K562 (cell line): ENCODE measurements around the gene ABT1. TPM values are rescaled to one million over a fixed set of nuclear protein-coding genes. Genes with fewer than 3 reads are reported as not detected.
A peak's percentile ranks its signal among the peaks of the same experiment; 100 is the strongest.

Source experiments
- DDX20 ChIP-seq: fragments of 450-650 bp; IDR thresholded peaks from 2 replicates; pipeline ENCODE4 v1.6.1; 2016; ENCODE audit warnings: missing genetic modification characterization, low read depth, mild to moderate bottlenecking, missing compliant biosample characterization, moderate library complexity
- NFE2L1 ChIP-seq: fragments of 450-650 bp; IDR thresholded peaks from 2 replicates; pipeline ENCODE4 v1.6.1; 2016; ENCODE audit warnings: missing genetic modification characterization, low read depth, mild to moderate bottlenecking, missing compliant biosample characterization, moderate library complexity, borderline replicate concordance
- NFRKB ChIP-seq: fragments of 450-650 bp; IDR thresholded peaks from 2 replicates; pipeline ENCODE4 v1.6.1; 2016; ENCODE audit warnings: low read depth
- SIN3B ChIP-seq: fragments of 450-650 bp; IDR thresholded peaks from 2 replicates; pipeline ENCODE4 v1.6.1; 2017; ENCODE audit warnings: low read depth, mild to moderate bottlenecking, moderate library complexity
- TSC22D4 ChIP-seq: fragments of 450-650 bp; IDR thresholded peaks from 2 replicates; pipeline ENCODE4 v1.6.1; 2016; ENCODE audit warnings: missing genetic modification characterization, missing biosample characterization, control low read depth
- ZNF347 ChIP-seq: fragments of 450-650 bp; formaldehyde crosslinking; IDR thresholded peaks from 2 replicates; pipeline ENCODE4 v1.4.0; 2020; ENCODE audit warnings: low read depth, mild to moderate bottlenecking, moderate library complexity
- ZNF764 ChIP-seq: fragments of 250-450 bp; sonication (Bioruptor Pico); IDR thresholded peaks from 2 replicates; pipeline ENCODE4 v1.4.0; 2020; ENCODE audit warnings: low read depth, mild to moderate bottlenecking, moderate library complexity
- polyA plus RNA-seq, 8 experiments: library from polyadenylated mRNA; depleted of rRNA in 4 of 8; stranded (reverse) in 5 of 8; unstranded in 3 of 8; fragments of >200 nt; fragmentation: Nextera tagmentation in 2 of 8; fragmentation: Illumina TruSeq in 1 of 8; extraction: Ambion mirVana in 2 of 8; extraction: Trizol in 1 of 8; gene quantifications; 2 replicates each; pipeline versions ENCODE4 v1.2.1 to v1.2.3, GENCODE V29; 2011 to 2014; ENCODE audit warnings: inconsistent platforms in 1 of 8, missing spikeins in 1 of 8
- total RNA-seq, 7 experiments: library from RNA; depleted of rRNA in 6 of 7; stranded (reverse); fragments of >200 nt in 6 of 7; fragmentation: Illumina TruSeq in 2 of 7; extraction: Trizol in 2 of 7; gene quantifications; 2 replicates each; pipeline versions ENCODE4 v1.2.1 to v1.2.3, GENCODE V29; 2011 to 2021; ENCODE audit warnings: low replicate concordance in 1 of 7
- TF ChIP-seq, protein P1 (sequence below), 3 experiments: IDR thresholded peaks in 2 of 3; conservative IDR thresholded peaks in 1 of 3; 2 replicates each; pipeline ENCODE4 v1.5.1; 2011 to 2012; ENCODE audit warnings: low read length in 3 of 3, mild to moderate bottlenecking in 3 of 3, control low read depth in 2 of 3, improper control_type of control experiment in 1 of 3, inconsistent platforms in 1 of 3, low read depth in 1 of 3, mixed read lengths in 1 of 3, moderate library complexity in 1 of 3; ENCODE audit not compliant: insufficient read depth in 2 of 3
- TF ChIP-seq, protein P2 (sequence below): sonication (generic); formaldehyde crosslinking; IDR thresholded peaks from 2 replicates; pipeline ENCODE4 v1.8.0; 2022; ENCODE audit warnings: mild to moderate bottlenecking, missing genetic modification reagents
- TF ChIP-seq, protein P3 (sequence below): fragments of 200-800 bp; sonication (Bioruptor generic); IDR thresholded peaks from 2 replicates; pipeline ENCODE4 v1.6.1; 2016; ENCODE audit warnings: missing genetic modification characterization, missing compliant biosample characterization
- TF ChIP-seq, protein P4 (sequence below), 2 experiments: fragments of 450-650 bp in 1 of 2; sonication (generic) in 1 of 2; formaldehyde crosslinking in 1 of 2; IDR thresholded peaks in 1 of 2; conservative IDR thresholded peaks in 1 of 2; 2 replicates each; pipeline versions ENCODE4 v1.6.1 to v1.8.1; 2016 to 2023; ENCODE audit warnings: mild to moderate bottlenecking in 2 of 2, moderate library complexity in 2 of 2, inconsistent platforms in 1 of 2, missing genetic modification reagents in 1 of 2

Gene ABT1
- total and polyA plus RNA-seq, 9 of the 15 experiments (the other 6 are each of a cell fraction or from before 2014, with no cell fraction given): 8.8 to 52.7 (median 40.7) TPM

DNA sequence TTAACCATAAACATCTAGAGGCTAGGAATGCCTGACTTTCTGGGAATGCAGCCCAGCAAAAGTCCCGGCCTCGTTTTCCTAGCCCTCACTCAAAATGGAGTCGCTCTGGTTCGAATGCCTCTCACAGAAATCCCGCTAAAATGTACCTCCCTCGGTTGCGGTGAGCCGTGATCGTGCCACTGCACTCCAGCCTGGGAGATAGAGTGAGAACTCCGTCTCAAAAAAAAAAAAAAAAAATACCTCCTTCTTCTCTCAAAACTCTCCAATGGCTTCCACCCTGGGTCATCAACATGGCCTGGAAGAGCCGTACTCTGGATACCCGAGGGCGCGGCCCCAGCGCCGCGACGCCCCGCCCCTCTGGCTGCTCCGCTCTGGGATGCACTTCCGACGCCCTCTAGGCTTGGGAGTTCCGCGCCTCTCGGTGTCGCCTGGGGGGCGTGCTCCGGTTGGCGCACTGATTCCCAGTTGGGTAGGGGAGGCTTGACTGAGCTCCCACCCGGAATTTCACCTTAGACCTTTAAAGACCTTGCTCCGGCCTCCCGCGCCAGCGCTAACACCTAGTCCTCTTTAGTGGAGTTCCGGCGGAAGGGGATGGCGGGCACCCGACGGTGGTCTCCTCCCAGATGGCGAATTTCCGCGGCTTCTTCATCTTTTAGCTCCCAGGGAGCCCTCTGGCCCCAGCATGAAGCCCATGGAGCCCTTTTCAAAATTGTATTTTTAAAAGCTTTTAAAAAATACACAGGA lies 46.3 kb upstream of the ABT1 start (continued):
- TF ChIP-seq ZNF347 (CRISPR knock-in tag) (no peak), NFE2L1 (tag) (peak; percentile 49), SIN3B (no peak), DDX20 (tag) (peak; percentile 89), TSC22D4 (no peak), ZNF764 (no peak), NFRKB (no peak)
- TF ChIP-seq, protein P1, sequence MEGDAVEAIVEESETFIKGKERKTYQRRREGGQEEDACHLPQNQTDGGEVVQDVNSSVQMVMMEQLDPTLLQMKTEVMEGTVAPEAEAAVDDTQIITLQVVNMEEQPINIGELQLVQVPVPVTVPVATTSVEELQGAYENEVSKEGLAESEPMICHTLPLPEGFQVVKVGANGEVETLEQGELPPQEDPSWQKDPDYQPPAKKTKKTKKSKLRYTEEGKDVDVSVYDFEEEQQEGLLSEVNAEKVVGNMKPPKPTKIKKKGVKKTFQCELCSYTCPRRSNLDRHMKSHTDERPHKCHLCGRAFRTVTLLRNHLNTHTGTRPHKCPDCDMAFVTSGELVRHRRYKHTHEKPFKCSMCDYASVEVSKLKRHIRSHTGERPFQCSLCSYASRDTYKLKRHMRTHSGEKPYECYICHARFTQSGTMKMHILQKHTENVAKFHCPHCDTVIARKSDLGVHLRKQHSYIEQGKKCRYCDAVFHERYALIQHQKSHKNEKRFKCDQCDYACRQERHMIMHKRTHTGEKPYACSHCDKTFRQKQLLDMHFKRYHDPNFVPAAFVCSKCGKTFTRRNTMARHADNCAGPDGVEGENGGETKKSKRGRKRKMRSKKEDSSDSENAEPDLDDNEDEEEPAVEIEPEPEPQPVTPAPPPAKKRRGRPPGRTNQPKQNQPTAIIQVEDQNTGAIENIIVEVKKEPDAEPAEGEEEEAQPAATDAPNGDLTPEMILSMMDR (IDR thresholded peaks at IDR 0.05 in 2 of 3, conservative IDR thresholded peaks at IDR 0.05 in 1 of 3; ENCODE audit: insufficient read depth in 2 of 3, low read depth in 1 of 3, low read length in 3 of 3): no peak
- TF ChIP-seq, protein P2, sequence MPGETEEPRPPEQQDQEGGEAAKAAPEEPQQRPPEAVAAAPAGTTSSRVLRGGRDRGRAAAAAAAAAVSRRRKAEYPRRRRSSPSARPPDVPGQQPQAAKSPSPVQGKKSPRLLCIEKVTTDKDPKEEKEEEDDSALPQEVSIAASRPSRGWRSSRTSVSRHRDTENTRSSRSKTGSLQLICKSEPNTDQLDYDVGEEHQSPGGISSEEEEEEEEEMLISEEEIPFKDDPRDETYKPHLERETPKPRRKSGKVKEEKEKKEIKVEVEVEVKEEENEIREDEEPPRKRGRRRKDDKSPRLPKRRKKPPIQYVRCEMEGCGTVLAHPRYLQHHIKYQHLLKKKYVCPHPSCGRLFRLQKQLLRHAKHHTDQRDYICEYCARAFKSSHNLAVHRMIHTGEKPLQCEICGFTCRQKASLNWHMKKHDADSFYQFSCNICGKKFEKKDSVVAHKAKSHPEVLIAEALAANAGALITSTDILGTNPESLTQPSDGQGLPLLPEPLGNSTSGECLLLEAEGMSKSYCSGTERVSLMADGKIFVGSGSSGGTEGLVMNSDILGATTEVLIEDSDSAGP (CRISPR knock-in tag): no peak
- TF ChIP-seq, protein P3, sequence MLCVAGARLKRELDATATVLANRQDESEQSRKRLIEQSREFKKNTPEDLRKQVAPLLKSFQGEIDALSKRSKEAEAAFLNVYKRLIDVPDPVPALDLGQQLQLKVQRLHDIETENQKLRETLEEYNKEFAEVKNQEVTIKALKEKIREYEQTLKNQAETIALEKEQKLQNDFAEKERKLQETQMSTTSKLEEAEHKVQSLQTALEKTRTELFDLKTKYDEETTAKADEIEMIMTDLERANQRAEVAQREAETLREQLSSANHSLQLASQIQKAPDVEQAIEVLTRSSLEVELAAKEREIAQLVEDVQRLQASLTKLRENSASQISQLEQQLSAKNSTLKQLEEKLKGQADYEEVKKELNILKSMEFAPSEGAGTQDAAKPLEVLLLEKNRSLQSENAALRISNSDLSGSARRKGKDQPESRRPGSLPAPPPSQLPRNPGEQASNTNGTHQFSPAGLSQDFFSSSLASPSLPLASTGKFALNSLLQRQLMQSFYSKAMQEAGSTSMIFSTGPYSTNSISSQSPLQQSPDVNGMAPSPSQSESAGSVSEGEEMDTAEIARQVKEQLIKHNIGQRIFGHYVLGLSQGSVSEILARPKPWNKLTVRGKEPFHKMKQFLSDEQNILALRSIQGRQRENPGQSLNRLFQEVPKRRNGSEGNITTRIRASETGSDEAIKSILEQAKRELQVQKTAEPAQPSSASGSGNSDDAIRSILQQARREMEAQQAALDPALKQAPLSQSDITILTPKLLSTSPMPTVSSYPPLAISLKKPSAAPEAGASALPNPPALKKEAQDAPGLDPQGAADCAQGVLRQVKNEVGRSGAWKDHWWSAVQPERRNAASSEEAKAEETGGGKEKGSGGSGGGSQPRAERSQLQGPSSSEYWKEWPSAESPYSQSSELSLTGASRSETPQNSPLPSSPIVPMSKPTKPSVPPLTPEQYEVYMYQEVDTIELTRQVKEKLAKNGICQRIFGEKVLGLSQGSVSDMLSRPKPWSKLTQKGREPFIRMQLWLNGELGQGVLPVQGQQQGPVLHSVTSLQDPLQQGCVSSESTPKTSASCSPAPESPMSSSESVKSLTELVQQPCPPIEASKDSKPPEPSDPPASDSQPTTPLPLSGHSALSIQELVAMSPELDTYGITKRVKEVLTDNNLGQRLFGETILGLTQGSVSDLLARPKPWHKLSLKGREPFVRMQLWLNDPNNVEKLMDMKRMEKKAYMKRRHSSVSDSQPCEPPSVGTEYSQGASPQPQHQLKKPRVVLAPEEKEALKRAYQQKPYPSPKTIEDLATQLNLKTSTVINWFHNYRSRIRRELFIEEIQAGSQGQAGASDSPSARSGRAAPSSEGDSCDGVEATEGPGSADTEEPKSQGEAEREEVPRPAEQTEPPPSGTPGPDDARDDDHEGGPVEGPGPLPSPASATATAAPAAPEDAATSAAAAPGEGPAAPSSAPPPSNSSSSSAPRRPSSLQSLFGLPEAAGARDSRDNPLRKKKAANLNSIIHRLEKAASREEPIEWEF (CRISPR knock-in tag): 0 out of 2 replicates have a peak, but pooled peaks have one; percentile 31
- TF ChIP-seq, protein P4, sequence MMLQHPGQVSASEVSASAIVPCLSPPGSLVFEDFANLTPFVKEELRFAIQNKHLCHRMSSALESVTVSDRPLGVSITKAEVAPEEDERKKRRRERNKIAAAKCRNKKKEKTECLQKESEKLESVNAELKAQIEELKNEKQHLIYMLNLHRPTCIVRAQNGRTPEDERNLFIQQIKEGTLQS (IDR thresholded peaks at IDR 0.05): 0 out of 2 replicates have a peak, but pooled peaks have one; percentile 8
- TF ChIP-seq, protein P4 (CRISPR knock-in tag; conservative IDR thresholded peaks at IDR 0.05): no peak
